Smooth muscle cell (in vitro differentiated cells): ENCODE measurements around the gene LAMC1. TPM values are rescaled to one million over a fixed set of nuclear protein-coding genes. Genes with fewer than 3 reads are reported as not detected.

Source experiments
- DNase-seq: peaks from one replicate; lab custom pipeline; 2025; ENCODE audit not compliant: unreplicated experiment; lab: John Stamatoyannopoulos, UW
- H2AFZ ChIP-seq: fragments of 200-600 bp; sonication (generic); 2 replicates; pipeline ENCODE4 v1.6.0; 2016; ENCODE audit warnings: antibody characterized with exemption, low read depth, mild to moderate bottlenecking
- H3F3A ChIP-seq: fragments of 200-600 bp; sonication (generic); 2 replicates; pipeline ENCODE4 v1.6.0; 2017; ENCODE audit warnings: antibody characterized with exemption, low read depth
- H3K27ac ChIP-seq: fragments of 200-600 bp; sonication (generic); 2 replicates; pipeline ENCODE4 v1.5.1; 2016; ENCODE audit warnings: low read depth, mild to moderate bottlenecking
- H3K27me3 ChIP-seq: fragments of 200-600 bp; sonication (generic); 2 replicates; pipeline ENCODE4 v1.6.1; 2016; ENCODE audit warnings: low read depth, mild to moderate bottlenecking
- H3K36me3 ChIP-seq: fragments of 200-600 bp; sonication (generic); 2 replicates; pipeline ENCODE4 v1.5.1; 2016; ENCODE audit warnings: low read depth
- H3K4me1 ChIP-seq: fragments of 200-600 bp; sonication (generic); 2 replicates; pipeline ENCODE4 v1.5.1; 2016; ENCODE audit warnings: low read depth
- H3K4me2 ChIP-seq: fragments of 200-600 bp; sonication (generic); 2 replicates; pipeline ENCODE4 v1.6.0; 2016; ENCODE audit warnings: mild to moderate bottlenecking
- H3K4me3 ChIP-seq: fragments of 200-600 bp; sonication (generic); 2 replicates; pipeline ENCODE4 v1.5.1; 2016; ENCODE audit warnings: mild to moderate bottlenecking
- H3K79me2 ChIP-seq: fragments of 200-600 bp; sonication (generic); 2 replicates; pipeline ENCODE4 v1.6.0; 2016; ENCODE audit warnings: low read depth, mild to moderate bottlenecking
- H3K9ac ChIP-seq: fragments of 200-600 bp; sonication (generic); 2 replicates; pipeline ENCODE4 v1.6.0; 2016; ENCODE audit warnings: low read depth
- H3K9me3 ChIP-seq: fragments of 200-600 bp; sonication (generic); replicated peaks from 2 replicates; pipeline ENCODE4 v1.5.1; 2016; ENCODE audit warnings: low read depth
- H4K20me1 ChIP-seq: fragments of 200-600 bp; sonication (generic); 2 replicates; pipeline ENCODE4 v1.6.0; 2016; ENCODE audit warnings: low read depth
- CTCF ChIP-seq: fragments of 200-600 bp; sonication (generic); IDR thresholded peaks from 2 replicates; pipeline ENCODE4 v1.5.1; 2017; ENCODE audit warnings: borderline replicate concordance, mild to moderate bottlenecking, antibody characterized with exemption; ENCODE audit not compliant: insufficient read depth, poor library complexity, severe bottlenecking
- WGBS: methylation state at CpG from one replicate; pipeline ENCODE4 v1.1.7; 2016; ENCODE audit warnings: low lambda C conversion rate; 5-methylcytosine and 5-hydroxymethylcytosine counted together
- polyA plus RNA-seq: library from polyadenylated mRNA; unstranded; fragments of >200 nt; fragmentation: Nextera tagmentation; extraction: Ambion mirVana; gene quantifications from 2 replicates; pipeline ENCODE4 v1.2.1, GENCODE V29; 2016
- total RNA-seq: library from RNA; depleted of rRNA; stranded (reverse); fragments of >200 nt; gene quantifications from 2 replicates; pipeline ENCODE4 v1.2.3, GENCODE V29; 2014

The LAMC1 gene
- total and polyA plus RNA-seq, 2 experiments from 2014 or later: 64.9 to 137 TPM

DNA sequence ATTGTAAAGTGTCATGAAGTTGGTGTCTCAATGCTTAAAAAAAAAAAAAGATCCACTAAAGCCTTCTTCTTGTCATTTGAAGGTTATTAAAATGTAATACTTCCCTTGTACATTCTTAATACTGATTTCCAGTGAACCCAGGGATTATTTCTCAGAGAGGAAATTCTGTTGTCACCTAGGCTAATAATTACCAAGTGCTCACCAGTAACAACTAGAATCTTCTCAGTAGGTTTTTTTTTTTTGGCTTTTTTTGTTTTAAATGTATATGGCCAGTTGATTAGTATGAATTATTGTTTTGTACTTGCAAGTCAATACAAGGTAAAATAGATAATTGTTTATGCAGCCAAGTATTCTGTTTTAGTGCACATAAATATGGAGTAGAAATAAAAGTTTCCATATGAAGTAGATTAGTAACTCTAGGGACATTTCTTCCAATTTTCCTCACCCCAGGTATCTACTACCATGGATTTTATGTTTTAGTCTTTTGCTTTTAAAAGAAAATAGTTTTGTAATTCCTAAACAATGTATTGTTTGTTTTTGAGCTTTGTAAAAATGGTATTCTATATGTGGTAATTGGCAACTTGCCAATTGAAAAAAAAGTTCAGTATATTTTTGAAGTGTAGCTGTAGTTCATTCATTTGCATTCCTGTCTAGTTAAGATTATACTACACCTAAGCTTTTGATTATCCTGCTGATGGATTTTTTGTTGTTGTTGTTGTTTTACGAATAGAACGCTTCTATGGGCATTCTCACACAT is 21.9 kb downstream of the LAMC1 start:
- H3K27me3 ChIP-seq: no peaks in the 10 kb centered on the region
- H3F3A ChIP-seq: peaks cover 16% of the 10 kb centered on the region
- WGBS: 97% methylated on average over 2 of the region's 2 CpGs
- H3K4me2 ChIP-seq: peak overlapping the region; percentile 53
- no peak for DNase-seq
- no peak overlapping the region for H2AFZ ChIP-seq
- H3K9ac ChIP-seq: peak overlapping the region; percentile 15
- H4K20me1 ChIP-seq: peaks cover 94% of the 10 kb centered on the region
- no peaks in the 10 kb centered on the region for H3K9me3 ChIP-seq
- no peaks in the 10 kb centered on the region for H3K36me3 ChIP-seq
- no peak for TF ChIP-seq CTCF
- peaks cover 91% of the 10 kb centered on the region for H3K79me2 ChIP-seq
- peaks cover 21% of the 10 kb centered on the region for H3K4me1 ChIP-seq
- H3K27ac ChIP-seq: peak overlapping the region; percentile 81
- H3K4me3 ChIP-seq: peak overlapping the region; percentile 5

DNA sequence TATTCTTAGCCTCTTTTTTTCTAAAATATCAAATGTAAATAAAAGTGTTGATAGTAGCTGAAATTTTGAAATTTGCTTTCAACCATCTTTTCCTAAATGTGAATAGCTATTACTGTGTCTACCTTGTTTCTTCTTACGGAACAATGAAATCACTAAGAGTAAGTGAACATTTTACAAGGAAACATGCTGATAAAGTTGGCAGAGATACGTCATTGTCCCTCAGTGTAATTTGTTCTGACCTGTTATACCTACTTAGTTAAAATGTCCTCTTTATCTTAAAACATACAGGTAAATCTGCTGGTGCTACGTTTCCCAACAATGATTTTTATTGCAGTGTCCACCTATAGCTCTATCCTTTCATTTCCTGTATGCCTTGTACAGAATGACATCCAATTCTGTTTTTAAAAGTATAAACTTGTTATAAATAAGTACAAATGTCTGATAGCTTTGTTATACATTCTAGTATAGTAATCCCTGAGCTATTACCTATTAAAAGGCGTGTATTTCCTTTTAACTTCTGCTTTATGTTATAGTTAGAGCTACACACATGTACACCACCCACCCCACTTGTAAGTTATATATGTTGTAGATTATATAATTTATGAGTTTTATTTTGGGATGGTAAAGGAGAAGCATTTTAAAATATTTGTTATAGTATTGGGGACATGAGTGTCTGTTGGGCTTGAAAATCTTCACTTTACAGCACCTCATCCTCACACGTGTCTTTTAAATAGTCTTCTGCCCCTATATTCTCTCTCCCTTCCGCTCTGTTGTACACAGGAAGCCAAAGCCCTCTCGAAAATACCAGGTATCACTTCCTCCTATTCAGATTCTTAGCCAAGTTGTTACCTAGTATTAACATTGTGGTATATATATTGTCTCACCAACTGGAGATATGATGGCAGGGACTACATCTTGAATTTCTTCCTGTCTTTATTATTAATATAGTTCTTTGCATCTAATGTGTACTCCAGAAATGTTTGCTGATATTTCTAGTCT is 25.2 kb downstream of the LAMC1 start:
- Histone ChIP-seq H3K9me3 (no peaks in the 10 kb centered on the region), H3K9ac (no peak overlapping the region), H4K20me1 (peaks cover 90% of the 10 kb centered on the region), H2AFZ (no peak overlapping the region), H3K4me2 (no peak overlapping the region), H3K27ac (no peak overlapping the region), H3K27me3 (no peaks in the 10 kb centered on the region), H3F3A (peaks cover 11% of the 10 kb centered on the region), H3K79me2 (peaks cover 94% of the 10 kb centered on the region), H3K4me1 (peaks cover 13% of the 10 kb centered on the region), H3K36me3 (no peaks in the 10 kb centered on the region), H3K4me3 (no peak overlapping the region)
- WGBS: 92% methylated on average over 7 of the region's 7 CpGs
- no peak for TF ChIP-seq CTCF
- DNase-seq: no peak

GRCh38 chr1:183051546-183051945 is 28.3 kb downstream of the LAMC1 start:
- no peak overlapping the region for H3K4me3 ChIP-seq
- WGBS: 79% methylated on average over 1 of the region's 1 CpG
- H3K36me3 ChIP-seq: no peaks in the 10 kb centered on the region
- H3F3A ChIP-seq: peaks cover 1% of the 10 kb centered on the region
- H3K9me3 ChIP-seq: no peaks in the 10 kb centered on the region
- H3K4me1 ChIP-seq: no peaks in the 10 kb centered on the region
- no peak overlapping the region for H3K9ac ChIP-seq
- peaks cover 99% of the 10 kb centered on the region for H3K79me2 ChIP-seq
- no peak overlapping the region for H3K27ac ChIP-seq
- no peak overlapping the region for H2AFZ ChIP-seq
- no peak for DNase-seq
- peaks cover 91% of the 10 kb centered on the region for H4K20me1 ChIP-seq
- no peak overlapping the region for H3K4me2 ChIP-seq
- H3K27me3 ChIP-seq: no peaks in the 10 kb centered on the region
- TF ChIP-seq CTCF: no peak
